Osteoblast (primary cell): ENCODE data around the gene ACSL3. TPM values are rescaled to one million over a fixed set of nuclear protein-coding genes. Genes with fewer than 3 reads are reported as not detected.
A peak's percentile ranks its signal among the peaks of the same experiment; 100 is the strongest.

Experiments used
- DNase-seq: peaks from one replicate; pipeline ENCODE4 v3.0.0; 2011; ENCODE audit warnings: low spot score, mixed read lengths; ENCODE audit not compliant: insufficient read length; ENCODE audit errors: missing footprints
- H2AFZ ChIP-seq: 2 replicates; pipeline ENCODE4 v1.6.0; 2011; ENCODE audit warnings: mild to moderate bottlenecking, low read length
- H3K27ac ChIP-seq: 2 replicates; pipeline ENCODE4 v1.5.1; 2011; ENCODE audit warnings: mild to moderate bottlenecking, low read depth, low read length, moderate library complexity
- H3K27me3 ChIP-seq: 2 replicates; pipeline ENCODE4 v1.6.0; 2012; ENCODE audit warnings: mild to moderate bottlenecking, control low read depth, inconsistent platforms, low read length, moderate library complexity; ENCODE audit not compliant: insufficient read depth
- H3K36me3 ChIP-seq: 2 replicates; pipeline ENCODE4 v1.5.1; 2011; ENCODE audit warnings: mild to moderate bottlenecking, low read length, control low read depth, moderate library complexity; ENCODE audit not compliant: insufficient read depth
- H3K4me1 ChIP-seq: 2 replicates; pipeline ENCODE4 v1.5.1; 2011; ENCODE audit warnings: mild to moderate bottlenecking, low read length, control low read depth, moderate library complexity; ENCODE audit not compliant: insufficient read depth
- H3K4me2 ChIP-seq: 2 replicates; pipeline ENCODE4 v1.6.0; 2011; ENCODE audit warnings: mild to moderate bottlenecking, low read length; ENCODE audit not compliant: insufficient read depth
- H3K4me3 ChIP-seq: fragments of 200-600 bp; sonication (generic); 3 replicates; pipeline ENCODE4 v1.5.1; 2012; ENCODE audit warnings: mild to moderate bottlenecking, low read length, inconsistent platforms; ENCODE audit not compliant: insufficient read depth
- H3K79me2 ChIP-seq: 2 replicates; pipeline ENCODE4 v1.6.0; 2012; ENCODE audit warnings: mild to moderate bottlenecking, low read length, control low read depth, inconsistent platforms; ENCODE audit not compliant: insufficient read depth
- H3K9me3 ChIP-seq: 2 replicates; pipeline ENCODE4 v1.5.1; 2011; ENCODE audit warnings: low read depth, low read length, control low read depth
- H4K20me1 ChIP-seq: 2 replicates; pipeline ENCODE4 v1.6.0; 2012; ENCODE audit warnings: mild to moderate bottlenecking, low read length, control low read depth; ENCODE audit not compliant: insufficient read depth
- total RNA-seq: library from RNA; depleted of rRNA; stranded (reverse); fragments of >200 nt; gene quantifications from 2 replicates; pipeline ENCODE4 v1.2.3, GENCODE V29; 2012
- TF ChIP-seq, protein P1 (sequence below): IDR thresholded peaks from 2 replicates; pipeline ENCODE4 v1.5.1; 2011; ENCODE audit warnings: mild to moderate bottlenecking, low read depth, low read length, moderate library complexity; ENCODE audit errors: extremely low read depth

ACSL3 gene
- total RNA-seq, 1 donor = 166 TPM

DNA sequence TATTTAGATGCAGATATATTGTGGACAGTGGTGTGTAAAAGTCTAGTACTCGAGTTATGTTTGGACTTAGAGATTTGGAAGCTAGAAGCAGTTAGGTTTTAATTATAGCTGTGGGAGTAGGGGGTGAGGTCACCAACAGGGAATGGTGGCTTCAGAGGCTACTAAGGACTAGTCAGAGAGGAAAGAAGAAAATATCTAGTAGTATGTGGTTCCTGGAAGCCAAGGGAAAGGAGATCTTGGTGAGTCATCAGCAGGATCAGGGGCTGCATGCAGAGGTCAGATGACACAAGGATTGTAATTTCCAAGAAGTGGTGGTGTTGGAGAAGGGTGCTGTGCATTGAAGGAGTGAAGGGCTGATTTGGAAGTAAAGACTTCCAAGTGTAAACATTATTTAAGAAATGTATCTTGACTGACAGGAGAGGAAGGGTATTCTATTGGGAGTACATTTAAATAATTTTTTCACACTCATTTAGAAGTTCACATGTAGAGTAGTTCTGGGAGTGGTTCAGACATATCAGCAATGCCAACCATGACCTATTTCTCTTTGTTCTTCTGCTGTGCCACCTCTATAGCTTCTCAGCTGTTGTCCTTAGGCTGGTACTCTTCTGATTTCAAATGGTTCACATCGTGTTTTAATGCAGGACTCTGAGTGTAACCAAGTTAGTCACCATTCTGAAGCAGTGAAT is 59.1 kb downstream of the ACSL3 start:
- peak overlapping the region; percentile 43 for H3K4me2 ChIP-seq
- H3K4me1 ChIP-seq = peaks cover 33% of the 10 kb centered on the region
- no peaks in the 10 kb centered on the region for H4K20me1 ChIP-seq
- no peak overlapping the region for H2AFZ ChIP-seq
- H3K27ac ChIP-seq = peak overlapping the region; percentile 77
- DNase-seq = peak; percentile 91
- H3K27me3 ChIP-seq = no peaks in the 10 kb centered on the region
- H3K9me3 ChIP-seq = no peaks in the 10 kb centered on the region
- H3K36me3 ChIP-seq = peaks cover 40% of the 10 kb centered on the region
- peaks cover 31% of the 10 kb centered on the region for H3K79me2 ChIP-seq
- H3K4me3 ChIP-seq = no peak overlapping the region
- TF ChIP-seq, protein P1, sequence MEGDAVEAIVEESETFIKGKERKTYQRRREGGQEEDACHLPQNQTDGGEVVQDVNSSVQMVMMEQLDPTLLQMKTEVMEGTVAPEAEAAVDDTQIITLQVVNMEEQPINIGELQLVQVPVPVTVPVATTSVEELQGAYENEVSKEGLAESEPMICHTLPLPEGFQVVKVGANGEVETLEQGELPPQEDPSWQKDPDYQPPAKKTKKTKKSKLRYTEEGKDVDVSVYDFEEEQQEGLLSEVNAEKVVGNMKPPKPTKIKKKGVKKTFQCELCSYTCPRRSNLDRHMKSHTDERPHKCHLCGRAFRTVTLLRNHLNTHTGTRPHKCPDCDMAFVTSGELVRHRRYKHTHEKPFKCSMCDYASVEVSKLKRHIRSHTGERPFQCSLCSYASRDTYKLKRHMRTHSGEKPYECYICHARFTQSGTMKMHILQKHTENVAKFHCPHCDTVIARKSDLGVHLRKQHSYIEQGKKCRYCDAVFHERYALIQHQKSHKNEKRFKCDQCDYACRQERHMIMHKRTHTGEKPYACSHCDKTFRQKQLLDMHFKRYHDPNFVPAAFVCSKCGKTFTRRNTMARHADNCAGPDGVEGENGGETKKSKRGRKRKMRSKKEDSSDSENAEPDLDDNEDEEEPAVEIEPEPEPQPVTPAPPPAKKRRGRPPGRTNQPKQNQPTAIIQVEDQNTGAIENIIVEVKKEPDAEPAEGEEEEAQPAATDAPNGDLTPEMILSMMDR = no peak

DNA sequence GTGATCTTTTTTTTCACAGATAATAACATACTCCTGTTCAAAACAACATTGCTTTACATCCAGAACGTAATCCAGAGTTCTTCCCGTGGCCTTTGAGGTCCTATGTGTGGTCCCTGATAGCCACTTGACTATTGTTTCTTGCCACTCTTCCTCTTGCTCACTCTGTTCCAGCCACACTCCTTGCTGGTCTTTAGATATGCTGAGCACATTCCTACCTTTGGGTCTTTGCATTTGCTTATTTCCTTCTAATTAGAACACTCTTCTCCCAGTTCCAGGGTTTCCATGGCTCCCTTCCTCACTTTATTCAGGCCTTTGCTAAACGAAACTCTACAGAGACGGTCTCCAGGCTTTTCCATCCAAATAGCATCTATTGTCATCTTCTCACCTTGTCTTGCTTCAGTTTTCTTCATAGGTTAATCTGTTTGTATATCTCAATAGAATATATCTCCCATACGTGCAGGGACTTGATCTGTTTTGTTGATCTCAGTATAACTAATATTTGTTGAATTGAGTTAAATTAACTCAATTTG is 59.9 kb downstream of the ACSL3 start:
- H3K36me3 ChIP-seq = peaks cover 46% of the 10 kb centered on the region
- peaks cover 27% of the 10 kb centered on the region for H3K79me2 ChIP-seq
- no peaks in the 10 kb centered on the region for H3K9me3 ChIP-seq
- H4K20me1 ChIP-seq = no peaks in the 10 kb centered on the region
- H3K4me3 ChIP-seq = no peak overlapping the region
- TF ChIP-seq, protein P1 = no peak
- DNase-seq = no peak
- H3K4me2 ChIP-seq = no peak overlapping the region
- H2AFZ ChIP-seq = no peak overlapping the region
- peak overlapping the region; percentile 71 for H3K27ac ChIP-seq
- H3K27me3 ChIP-seq = no peaks in the 10 kb centered on the region
- H3K4me1 ChIP-seq = peaks cover 30% of the 10 kb centered on the region

DNA sequence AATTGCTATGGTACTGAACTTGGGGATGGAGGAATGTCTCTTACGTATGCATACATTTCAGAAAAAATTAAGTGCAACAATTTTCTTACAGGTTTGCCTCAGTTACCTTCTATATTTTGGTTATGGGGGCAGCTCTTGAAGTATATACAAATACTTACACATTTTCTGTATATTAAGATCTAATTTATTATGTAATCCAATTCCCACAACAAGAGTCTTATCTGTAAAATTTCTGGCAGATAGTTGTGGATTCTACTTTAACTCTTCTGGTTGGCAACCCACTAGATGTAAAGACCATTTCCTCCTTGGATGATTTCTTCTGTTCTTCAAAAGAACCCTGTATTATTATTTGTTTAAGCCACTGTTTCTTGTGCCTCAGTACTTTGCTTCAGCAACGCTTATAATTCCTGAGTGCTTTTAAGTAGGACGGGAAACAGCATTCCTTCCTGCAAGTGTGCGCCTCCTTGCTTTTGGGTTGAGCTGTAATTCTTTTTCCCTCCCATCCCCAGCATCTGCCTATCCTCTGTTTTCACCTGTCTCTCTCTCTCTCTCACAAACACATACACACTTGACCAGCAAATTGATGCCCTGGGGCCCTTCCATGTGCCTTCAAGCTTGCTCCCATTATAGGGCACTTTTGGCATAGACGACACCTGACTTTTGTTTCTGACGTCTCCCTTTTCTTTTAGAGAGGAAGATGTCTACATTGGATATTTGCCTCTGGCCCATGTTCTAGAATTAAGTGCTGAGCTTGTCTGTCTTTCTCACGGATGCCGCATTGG is 61.4 kb downstream of the ACSL3 start:
- Histone ChIP-seq H3K27me3 (no peaks in the 10 kb centered on the region), H3K27ac (no peak overlapping the region), H3K4me3 (no peak overlapping the region), H3K36me3 (peaks cover 51% of the 10 kb centered on the region), H3K79me2 (peaks cover 17% of the 10 kb centered on the region), H3K9me3 (no peaks in the 10 kb centered on the region), H2AFZ (no peak overlapping the region), H3K4me2 (no peak overlapping the region), H3K4me1 (peaks cover 23% of the 10 kb centered on the region), H4K20me1 (no peaks in the 10 kb centered on the region)
- no peak for DNase-seq
- TF ChIP-seq, protein P1 = no peak

DNA sequence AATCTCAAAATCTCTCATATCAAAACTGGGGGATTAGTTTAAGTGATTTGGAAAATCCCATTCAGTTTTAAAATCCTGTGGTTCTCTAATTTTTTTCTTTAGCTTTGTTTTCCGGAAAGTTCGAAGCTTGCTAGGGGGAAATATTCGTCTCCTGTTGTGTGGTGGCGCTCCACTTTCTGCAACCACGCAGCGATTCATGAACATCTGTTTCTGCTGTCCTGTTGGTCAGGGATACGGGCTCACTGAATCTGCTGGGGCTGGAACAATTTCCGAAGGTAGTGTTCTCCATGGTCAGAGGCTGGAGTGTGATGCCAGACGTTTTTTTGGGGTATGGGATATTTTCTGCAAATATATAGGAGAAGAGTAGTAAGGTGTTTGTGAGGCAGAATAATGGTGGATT is 66.1 kb downstream of the ACSL3 start:
- no peak overlapping the region for H3K4me2 ChIP-seq
- no peak overlapping the region for H2AFZ ChIP-seq
- H3K9me3 ChIP-seq = no peaks in the 10 kb centered on the region
- no peaks in the 10 kb centered on the region for H3K4me1 ChIP-seq
- peaks cover 49% of the 10 kb centered on the region for H3K36me3 ChIP-seq
- no peak for DNase-seq
- H3K4me3 ChIP-seq = no peak overlapping the region
- H3K79me2 ChIP-seq = peaks cover 4% of the 10 kb centered on the region
- H3K27me3 ChIP-seq = no peaks in the 10 kb centered on the region
- TF ChIP-seq, protein P1 = no peak
- H3K27ac ChIP-seq = no peak overlapping the region
- H4K20me1 ChIP-seq = no peaks in the 10 kb centered on the region
